Astrocyte of the spinal cord (primary cell): ENCODE measurements around the gene CMSS1.

Experiments
- DNase-seq: peaks from one replicate; pipeline ENCODE4 v3.0.0; 2011; ENCODE audit warnings: low read depth, low spot score
- H3K4me3 ChIP-seq: 2 replicates; pipeline ENCODE4 v1.5.1; 2011; ENCODE audit warnings: low read depth, mild to moderate bottlenecking, low read length, moderate library complexity
- in situ Hi-C: cut with HindIII; loops from 2 replicates; pipeline ENCODE4 v1.10.0; 2017; ENCODE audit warnings: low sequenced_read_pairs
- TF ChIP-seq, protein P1 (sequence below): IDR thresholded peaks from 2 replicates; pipeline ENCODE4 v1.5.1; 2012; ENCODE audit warnings: low read depth, mild to moderate bottlenecking, low read length, inconsistent platforms

The CMSS1 gene

DNA sequence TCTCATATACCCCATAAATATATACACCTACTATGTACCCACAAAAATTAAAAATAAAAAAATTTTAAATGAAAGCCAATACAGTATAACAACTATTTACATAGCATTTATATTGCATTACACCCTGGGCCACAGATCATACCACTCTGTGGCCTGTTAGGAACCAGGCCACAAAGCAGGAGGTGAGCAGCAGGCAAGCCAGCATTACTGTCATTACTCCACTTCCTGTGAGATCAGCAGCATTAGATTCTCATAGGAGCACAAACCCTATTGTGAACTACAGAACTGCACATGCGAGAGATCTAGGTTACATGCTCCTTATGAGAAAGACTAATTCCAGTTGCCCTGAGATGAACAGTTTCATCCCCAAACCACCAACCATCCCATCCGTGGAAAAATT is 279.2 kb downstream of the CMSS1 start:
- no peak overlapping the region for H3K4me3 ChIP-seq
- TF ChIP-seq, protein P1, sequence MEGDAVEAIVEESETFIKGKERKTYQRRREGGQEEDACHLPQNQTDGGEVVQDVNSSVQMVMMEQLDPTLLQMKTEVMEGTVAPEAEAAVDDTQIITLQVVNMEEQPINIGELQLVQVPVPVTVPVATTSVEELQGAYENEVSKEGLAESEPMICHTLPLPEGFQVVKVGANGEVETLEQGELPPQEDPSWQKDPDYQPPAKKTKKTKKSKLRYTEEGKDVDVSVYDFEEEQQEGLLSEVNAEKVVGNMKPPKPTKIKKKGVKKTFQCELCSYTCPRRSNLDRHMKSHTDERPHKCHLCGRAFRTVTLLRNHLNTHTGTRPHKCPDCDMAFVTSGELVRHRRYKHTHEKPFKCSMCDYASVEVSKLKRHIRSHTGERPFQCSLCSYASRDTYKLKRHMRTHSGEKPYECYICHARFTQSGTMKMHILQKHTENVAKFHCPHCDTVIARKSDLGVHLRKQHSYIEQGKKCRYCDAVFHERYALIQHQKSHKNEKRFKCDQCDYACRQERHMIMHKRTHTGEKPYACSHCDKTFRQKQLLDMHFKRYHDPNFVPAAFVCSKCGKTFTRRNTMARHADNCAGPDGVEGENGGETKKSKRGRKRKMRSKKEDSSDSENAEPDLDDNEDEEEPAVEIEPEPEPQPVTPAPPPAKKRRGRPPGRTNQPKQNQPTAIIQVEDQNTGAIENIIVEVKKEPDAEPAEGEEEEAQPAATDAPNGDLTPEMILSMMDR = no peak
- DNase-seq = no peak
- in situ Hi-C loops = no loop called here

DNA sequence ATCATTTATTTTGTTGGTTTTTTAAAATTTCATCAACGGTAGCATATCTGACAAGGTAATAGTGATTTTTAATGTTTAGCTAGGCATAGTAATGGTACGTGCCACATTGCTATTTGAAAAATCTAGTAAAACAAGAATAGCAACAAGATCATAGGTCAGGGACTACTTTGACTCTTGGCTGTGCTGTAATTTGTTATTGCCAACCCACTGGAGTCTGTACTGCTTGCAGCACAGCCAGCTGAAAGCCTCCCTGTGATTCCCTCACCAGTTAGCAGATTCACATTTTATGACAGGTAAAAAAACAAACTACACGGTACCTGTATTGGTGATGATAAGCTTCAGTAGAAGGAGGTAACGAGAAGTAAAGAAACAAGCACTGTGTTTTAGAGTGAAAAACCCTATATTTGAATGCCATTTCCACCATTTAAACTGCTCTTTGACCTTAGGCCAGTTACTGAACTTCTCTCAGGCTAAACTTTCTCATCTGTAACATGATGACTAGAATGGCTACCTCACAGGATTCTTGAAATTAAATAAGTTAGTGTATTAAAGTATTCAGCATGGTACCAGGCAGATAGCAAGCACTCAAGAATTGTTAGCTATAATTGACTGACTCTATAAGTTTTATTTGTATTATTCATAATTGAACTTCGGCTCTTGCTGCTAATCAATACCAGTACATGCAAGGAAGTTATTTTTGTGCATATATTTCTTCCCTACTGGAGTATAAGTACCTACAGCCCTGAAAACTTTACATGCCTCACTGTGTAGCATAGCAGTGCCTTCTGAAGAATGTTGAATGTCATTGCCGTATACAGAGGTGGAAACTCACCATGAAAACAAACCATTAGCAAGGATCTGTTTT is 280.5 kb downstream of the CMSS1 start:
- DNase-seq = no peak
- no peak overlapping the region for H3K4me3 ChIP-seq
- TF ChIP-seq, protein P1 = no peak
- in situ Hi-C loops = no loop called here

DNA sequence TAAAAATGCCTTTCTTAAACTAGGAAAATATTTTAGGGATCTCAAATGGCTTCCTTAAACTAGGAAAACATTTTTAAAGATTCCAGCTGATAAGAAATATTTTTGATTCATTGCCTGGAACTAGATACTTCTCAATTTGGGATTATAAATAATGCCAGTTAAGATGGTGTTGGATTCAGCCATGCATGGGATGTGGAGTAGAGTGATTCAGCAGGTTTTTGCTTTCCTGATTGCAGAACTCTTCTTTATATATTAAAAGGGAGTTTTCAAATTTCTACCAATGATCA is 281.1 kb downstream of the CMSS1 start:
- DNase-seq = no peak
- TF ChIP-seq, protein P1 = no peak
- in situ Hi-C loops = no loop called here
- H3K4me3 ChIP-seq = no peak overlapping the region

DNA sequence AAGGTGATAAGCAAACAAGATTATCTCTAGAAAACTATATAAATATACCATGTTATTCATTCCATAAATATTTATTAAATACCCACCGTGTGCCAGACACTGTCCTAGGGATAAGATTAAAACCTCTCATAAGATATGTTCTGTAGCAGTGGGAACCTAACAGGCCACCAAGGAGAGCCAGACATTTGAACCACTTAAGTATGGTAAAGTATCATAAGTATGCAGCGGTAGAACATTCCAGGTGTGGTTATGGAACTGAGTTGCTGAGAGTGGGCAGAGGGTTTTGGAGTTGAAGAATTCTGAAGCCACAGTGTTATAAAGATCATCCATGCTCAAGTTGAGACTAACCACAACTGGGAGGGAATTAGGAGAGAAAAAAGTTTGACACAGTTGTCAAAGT is 282.0 kb downstream of the CMSS1 start:
- peak; percentile 49 for DNase-seq
- TF ChIP-seq, protein P1 = no peak
- in situ Hi-C loops = no loop called here
- no peak overlapping the region for H3K4me3 ChIP-seq

DNA sequence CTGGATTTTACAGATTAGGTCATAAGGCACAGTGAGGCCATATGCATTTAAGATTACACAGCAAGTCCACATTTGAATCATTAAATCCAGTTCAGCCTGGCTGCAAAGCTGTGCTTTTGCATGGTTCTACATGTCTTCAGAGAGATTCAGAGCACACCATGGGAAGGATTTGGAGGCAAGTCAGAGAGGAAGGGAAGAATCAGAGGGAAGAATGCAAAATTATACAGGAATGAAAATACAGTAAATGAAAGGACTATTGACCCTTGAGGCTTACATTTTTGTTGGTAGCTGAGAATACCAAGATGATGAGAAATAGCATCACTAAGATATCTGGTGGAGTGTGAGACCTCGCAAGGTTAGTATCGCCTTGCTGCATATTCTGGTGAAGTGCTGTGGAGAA is 282.8 kb downstream of the CMSS1 start:
- peak; percentile 63 for DNase-seq
- H3K4me3 ChIP-seq = no peak overlapping the region
- TF ChIP-seq, protein P1 = no peak
- in situ Hi-C loops = no loop called here

DNA sequence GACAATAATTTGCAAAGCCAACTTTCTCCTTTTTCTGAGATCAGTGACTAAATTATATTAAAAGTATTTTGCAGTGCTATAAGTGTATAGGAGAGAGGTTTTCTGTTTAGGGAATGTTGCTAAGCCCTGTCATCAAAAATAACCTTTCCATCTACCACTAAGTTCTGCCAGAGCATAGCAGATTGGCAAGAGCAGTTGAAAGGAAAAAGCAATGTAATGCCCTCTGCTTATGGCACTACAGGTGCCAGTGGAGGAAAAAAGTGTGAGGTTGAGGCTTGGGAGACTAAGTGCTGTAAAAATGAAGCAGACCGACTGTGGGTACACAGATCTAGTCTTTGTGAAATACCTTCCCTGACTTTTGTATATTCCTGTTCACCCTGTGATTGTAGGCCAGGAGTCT is 285.1 kb downstream of the CMSS1 start:
- no peak overlapping the region for H3K4me3 ChIP-seq
- in situ Hi-C loops = no loop called here
- DNase-seq = no peak
- TF ChIP-seq, protein P1 = no peak
